ENCODE results near the gene FAM131B. TPM values are rescaled to one million over a fixed set of nuclear protein-coding genes. Genes with fewer than 3 reads are reported as not detected.

FAM131B gene
- total and polyA plus RNA-seq, 9 of the 15 experiments (the other 6 are each of a cell fraction or from before 2014, with no cell fraction given): 0.03 to 0.04 TPM; not detected in 7

DNA sequence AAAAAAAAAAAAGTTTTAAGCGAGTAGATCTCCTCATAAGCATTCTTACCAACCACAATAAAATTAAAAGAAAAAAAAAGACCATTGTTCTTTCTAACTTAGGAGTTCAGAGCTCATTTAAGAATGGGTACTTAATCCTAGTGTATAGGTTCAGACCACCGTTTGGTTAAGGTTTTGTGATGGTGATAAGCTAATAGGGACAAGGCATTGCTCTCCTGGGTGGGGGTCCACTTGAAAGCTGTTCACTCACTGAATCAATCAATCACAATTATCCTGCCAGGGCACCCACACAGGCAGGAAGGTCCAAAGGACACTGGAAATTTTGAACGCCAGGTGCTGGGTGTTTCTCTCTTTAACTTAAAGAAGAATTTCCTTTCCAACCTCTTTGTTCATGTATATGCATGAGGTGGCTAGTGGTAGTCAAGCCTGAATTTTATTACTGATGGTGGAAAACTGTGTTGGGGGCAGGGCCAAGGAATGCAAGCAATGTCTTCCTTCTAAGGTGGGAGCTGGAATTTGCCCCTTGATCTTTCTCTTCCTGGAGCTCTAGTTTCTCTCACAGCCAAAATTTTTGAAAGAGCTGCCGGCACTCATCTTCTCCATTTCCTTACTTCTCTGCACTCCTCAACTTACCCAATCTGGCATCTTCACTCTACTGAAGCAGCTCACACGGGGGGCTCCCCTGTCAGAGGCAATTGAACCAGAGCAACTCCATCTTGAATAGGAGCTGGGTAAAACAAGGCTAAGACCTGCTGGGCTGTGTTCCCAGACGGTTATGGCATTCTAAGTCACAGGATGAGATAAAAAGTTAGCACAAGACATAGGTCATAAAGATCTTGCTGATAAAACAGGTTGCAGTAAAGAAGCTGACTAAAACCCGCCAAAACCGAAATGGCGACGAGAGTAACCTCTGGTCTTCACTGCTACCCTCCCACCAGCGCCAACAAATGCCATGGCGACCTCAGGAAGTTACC is 7.5 kb upstream of the FAM131B start (continued):
- TF ChIP-seq, protein P1, sequence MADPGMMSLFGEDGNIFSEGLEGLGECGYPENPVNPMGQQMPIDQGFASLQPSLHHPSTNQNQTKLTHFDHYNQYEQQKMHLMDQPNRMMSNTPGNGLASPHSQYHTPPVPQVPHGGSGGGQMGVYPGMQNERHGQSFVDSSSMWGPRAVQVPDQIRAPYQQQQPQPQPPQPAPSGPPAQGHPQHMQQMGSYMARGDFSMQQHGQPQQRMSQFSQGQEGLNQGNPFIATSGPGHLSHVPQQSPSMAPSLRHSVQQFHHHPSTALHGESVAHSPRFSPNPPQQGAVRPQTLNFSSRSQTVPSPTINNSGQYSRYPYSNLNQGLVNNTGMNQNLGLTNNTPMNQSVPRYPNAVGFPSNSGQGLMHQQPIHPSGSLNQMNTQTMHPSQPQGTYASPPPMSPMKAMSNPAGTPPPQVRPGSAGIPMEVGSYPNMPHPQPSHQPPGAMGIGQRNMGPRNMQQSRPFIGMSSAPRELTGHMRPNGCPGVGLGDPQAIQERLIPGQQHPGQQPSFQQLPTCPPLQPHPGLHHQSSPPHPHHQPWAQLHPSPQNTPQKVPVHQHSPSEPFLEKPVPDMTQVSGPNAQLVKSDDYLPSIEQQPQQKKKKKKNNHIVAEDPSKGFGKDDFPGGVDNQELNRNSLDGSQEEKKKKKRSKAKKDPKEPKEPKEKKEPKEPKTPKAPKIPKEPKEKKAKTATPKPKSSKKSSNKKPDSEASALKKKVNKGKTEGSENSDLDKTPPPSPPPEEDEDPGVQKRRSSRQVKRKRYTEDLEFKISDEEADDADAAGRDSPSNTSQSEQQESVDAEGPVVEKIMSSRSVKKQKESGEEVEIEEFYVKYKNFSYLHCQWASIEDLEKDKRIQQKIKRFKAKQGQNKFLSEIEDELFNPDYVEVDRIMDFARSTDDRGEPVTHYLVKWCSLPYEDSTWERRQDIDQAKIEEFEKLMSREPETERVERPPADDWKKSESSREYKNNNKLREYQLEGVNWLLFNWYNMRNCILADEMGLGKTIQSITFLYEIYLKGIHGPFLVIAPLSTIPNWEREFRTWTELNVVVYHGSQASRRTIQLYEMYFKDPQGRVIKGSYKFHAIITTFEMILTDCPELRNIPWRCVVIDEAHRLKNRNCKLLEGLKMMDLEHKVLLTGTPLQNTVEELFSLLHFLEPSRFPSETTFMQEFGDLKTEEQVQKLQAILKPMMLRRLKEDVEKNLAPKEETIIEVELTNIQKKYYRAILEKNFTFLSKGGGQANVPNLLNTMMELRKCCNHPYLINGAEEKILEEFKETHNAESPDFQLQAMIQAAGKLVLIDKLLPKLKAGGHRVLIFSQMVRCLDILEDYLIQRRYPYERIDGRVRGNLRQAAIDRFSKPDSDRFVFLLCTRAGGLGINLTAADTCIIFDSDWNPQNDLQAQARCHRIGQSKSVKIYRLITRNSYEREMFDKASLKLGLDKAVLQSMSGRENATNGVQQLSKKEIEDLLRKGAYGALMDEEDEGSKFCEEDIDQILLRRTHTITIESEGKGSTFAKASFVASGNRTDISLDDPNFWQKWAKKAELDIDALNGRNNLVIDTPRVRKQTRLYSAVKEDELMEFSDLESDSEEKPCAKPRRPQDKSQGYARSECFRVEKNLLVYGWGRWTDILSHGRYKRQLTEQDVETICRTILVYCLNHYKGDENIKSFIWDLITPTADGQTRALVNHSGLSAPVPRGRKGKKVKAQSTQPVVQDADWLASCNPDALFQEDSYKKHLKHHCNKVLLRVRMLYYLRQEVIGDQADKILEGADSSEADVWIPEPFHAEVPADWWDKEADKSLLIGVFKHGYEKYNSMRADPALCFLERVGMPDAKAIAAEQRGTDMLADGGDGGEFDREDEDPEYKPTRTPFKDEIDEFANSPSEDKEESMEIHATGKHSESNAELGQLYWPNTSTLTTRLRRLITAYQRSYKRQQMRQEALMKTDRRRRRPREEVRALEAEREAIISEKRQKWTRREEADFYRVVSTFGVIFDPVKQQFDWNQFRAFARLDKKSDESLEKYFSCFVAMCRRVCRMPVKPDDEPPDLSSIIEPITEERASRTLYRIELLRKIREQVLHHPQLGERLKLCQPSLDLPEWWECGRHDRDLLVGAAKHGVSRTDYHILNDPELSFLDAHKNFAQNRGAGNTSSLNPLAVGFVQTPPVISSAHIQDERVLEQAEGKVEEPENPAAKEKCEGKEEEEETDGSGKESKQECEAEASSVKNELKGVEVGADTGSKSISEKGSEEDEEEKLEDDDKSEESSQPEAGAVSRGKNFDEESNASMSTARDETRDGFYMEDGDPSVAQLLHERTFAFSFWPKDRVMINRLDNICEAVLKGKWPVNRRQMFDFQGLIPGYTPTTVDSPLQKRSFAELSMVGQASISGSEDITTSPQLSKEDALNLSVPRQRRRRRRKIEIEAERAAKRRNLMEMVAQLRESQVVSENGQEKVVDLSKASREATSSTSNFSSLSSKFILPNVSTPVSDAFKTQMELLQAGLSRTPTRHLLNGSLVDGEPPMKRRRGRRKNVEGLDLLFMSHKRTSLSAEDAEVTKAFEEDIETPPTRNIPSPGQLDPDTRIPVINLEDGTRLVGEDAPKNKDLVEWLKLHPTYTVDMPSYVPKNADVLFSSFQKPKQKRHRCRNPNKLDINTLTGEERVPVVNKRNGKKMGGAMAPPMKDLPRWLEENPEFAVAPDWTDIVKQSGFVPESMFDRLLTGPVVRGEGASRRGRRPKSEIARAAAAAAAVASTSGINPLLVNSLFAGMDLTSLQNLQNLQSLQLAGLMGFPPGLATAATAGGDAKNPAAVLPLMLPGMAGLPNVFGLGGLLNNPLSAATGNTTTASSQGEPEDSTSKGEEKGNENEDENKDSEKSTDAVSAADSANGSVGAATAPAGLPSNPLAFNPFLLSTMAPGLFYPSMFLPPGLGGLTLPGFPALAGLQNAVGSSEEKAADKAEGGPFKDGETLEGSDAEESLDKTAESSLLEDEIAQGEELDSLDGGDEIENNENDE (IDR thresholded peaks at IDR 0.05; ENCODE audit: low read depth, low read length): no peak
- TF ChIP-seq SOX6 (IDR thresholded peaks at IDR 0.05): no peak
- peak; percentile 99 for TF ChIP-seq ZNF79 (CRISPR knock-in tag; IDR thresholded peaks at IDR 0.05; ENCODE audit: low read depth)
- 0 out of 2 replicates have a peak, but pooled peaks have one; percentile 58 for TF ChIP-seq ZNF408 (CRISPR knock-in tag; IDR thresholded peaks at IDR 0.05; ENCODE audit: low read depth)
- no peak for TF ChIP-seq LCOR (CRISPR knock-in tag; IDR thresholded peaks at IDR 0.05)
- no peak for TF ChIP-seq MTA2 (IDR thresholded peaks at IDR 0.05; ENCODE audit: low read depth)
- TF ChIP-seq, protein P2, sequence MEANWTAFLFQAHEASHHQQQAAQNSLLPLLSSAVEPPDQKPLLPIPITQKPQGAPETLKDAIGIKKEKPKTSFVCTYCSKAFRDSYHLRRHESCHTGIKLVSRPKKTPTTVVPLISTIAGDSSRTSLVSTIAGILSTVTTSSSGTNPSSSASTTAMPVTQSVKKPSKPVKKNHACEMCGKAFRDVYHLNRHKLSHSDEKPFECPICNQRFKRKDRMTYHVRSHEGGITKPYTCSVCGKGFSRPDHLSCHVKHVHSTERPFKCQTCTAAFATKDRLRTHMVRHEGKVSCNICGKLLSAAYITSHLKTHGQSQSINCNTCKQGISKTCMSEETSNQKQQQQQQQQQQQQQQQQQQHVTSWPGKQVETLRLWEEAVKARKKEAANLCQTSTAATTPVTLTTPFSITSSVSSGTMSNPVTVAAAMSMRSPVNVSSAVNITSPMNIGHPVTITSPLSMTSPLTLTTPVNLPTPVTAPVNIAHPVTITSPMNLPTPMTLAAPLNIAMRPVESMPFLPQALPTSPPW (CRISPR knock-in tag; IDR thresholded peaks at IDR 0.05): peak; percentile 65; the same call in 1 of the 2 replicates
- no peak for TF ChIP-seq NCOR1 (IDR thresholded peaks at IDR 0.05)
- TF ChIP-seq NFE2L1 (tag; IDR thresholded peaks at IDR 0.05; ENCODE audit: borderline replicate concordance, low read depth): peak; percentile 77
- peak; percentile 52 for TF ChIP-seq ZNF507 (tag; conservative IDR thresholded peaks at IDR 0.05)
- TF ChIP-seq MTA1 (IDR thresholded peaks at IDR 0.05; ENCODE audit: borderline replicate concordance): no peak
- peak; percentile 93 for TF ChIP-seq BCL6 (CRISPR knock-in tag; IDR thresholded peaks at IDR 0.05)
